ENCODE data around the gene TMEM63A. TPM values are rescaled to one million over a fixed set of nuclear protein-coding genes. Genes with fewer than 3 reads are reported as not detected.

The TMEM63A gene
- polyA plus RNA-seq, 1 donor (not counting 4 experiments of a cell fraction or from before 2014, with no cell fraction given): 16.5 TPM

GRCh38 chr1:225842788-225843425 lies 39.3 kb downstream of the TMEM63A start:
- H2AFZ ChIP-seq (ENCODE audit: control insufficient read depth, low read length): no peak overlapping the region
- no peak overlapping the region for H3K9ac ChIP-seq (ENCODE audit: control insufficient read depth, extremely low read depth, insufficient read depth, low read length)
- DNase-seq (ENCODE audit: low read depth, low spot score) (no peak), FAIRE-seq (no peak)
- H3K36me3 ChIP-seq (ENCODE audit: control insufficient read depth in 2 of 2, extremely low read depth in 1 of 2, insufficient read depth in 2 of 2, low read length in 2 of 2): peaks cover 4 to 9% of the 10 kb centered on the region in 2 experiments
- no peaks in the 10 kb centered on the region for H3K79me2 ChIP-seq (ENCODE audit: control insufficient read depth, insufficient read depth, low read length)
- no peaks in the 10 kb centered on the region for H3K9me1 ChIP-seq (ENCODE audit: control insufficient read depth, extremely low read depth, insufficient read depth, low read length)
- peaks cover 4% of the 10 kb centered on the region for H4K20me1 ChIP-seq (ENCODE audit: control insufficient read depth, extremely low read depth, insufficient read depth, low read length)
- no peak for TF ChIP-seq CTCF (optimal IDR thresholded peaks at IDR 0.05 in 1 of 3, IDR thresholded peaks at IDR 0.05 in 1 of 3, conservative IDR thresholded peaks at IDR 0.05 in 1 of 3; ENCODE audit: extremely low read depth in 1 of 3, insufficient read depth in 2 of 3, low read length in 3 of 3)
- no peak for TF ChIP-seq EZH2 (IDR thresholded peaks at IDR 0.05; ENCODE audit: low read length)
- no peak overlapping the region for H3K27ac ChIP-seq (ENCODE audit: control insufficient read depth, insufficient read depth, low read length)
- no peak overlapping the region for H3K4me2 ChIP-seq (ENCODE audit: control insufficient read depth, extremely low read depth, insufficient read depth, low read depth, low read length)
- no peaks in the 10 kb centered on the region for H3K4me1 ChIP-seq (ENCODE audit: control insufficient read depth, extremely low read depth, insufficient read depth, low read length)
- dilution Hi-C loops (cut with MboI; ENCODE audit: extremely low pct_ligation_motif_present, low sequenced_read_pairs): no loop called here
- no peaks in the 10 kb centered on the region for H3K9me3 ChIP-seq (ENCODE audit: control insufficient read depth, low read depth, low read length)
- H3K4me3 ChIP-seq (ENCODE audit: control insufficient read depth in 2 of 3, extremely low read depth in 1 of 3, insufficient read depth in 2 of 3, low read depth in 1 of 3, low read length in 3 of 3): no peak overlapping the region
- no peaks in the 10 kb centered on the region for H3K27me3 ChIP-seq (ENCODE audit: control insufficient read depth, extremely low read depth, insufficient read depth, low read length)

- FAIRE-seq: no peak
- dilution Hi-C loops (cut with MboI; ENCODE audit: extremely low pct_ligation_motif_present, low sequenced_read_pairs): no loop called here
- peaks cover 4 to 9% of the 10 kb centered on the region in 2 experiments for H3K36me3 ChIP-seq (ENCODE audit: control insufficient read depth in 2 of 2, extremely low read depth in 1 of 2, insufficient read depth in 2 of 2, low read length in 2 of 2)
Measured at GRCh38 chr1:225842074-225842473, 40.1 kb downstream of the TMEM63A start.

More at GRCh38 chr1:225842074-225842473, 40.1 kb downstream of the TMEM63A start:
- Histone ChIP-seq H3K4me3 (ENCODE audit: control insufficient read depth in 2 of 3, extremely low read depth in 1 of 3, insufficient read depth in 2 of 3, low read depth in 1 of 3, low read length in 3 of 3) (no peak overlapping the region), H3K9me1 (ENCODE audit: control insufficient read depth, extremely low read depth, insufficient read depth, low read length) (no peaks in the 10 kb centered on the region), H3K9ac (ENCODE audit: control insufficient read depth, extremely low read depth, insufficient read depth, low read length) (no peak overlapping the region), H3K4me1 (ENCODE audit: control insufficient read depth, extremely low read depth, insufficient read depth, low read length) (no peaks in the 10 kb centered on the region), H3K27me3 (ENCODE audit: control insufficient read depth, extremely low read depth, insufficient read depth, low read length) (no peaks in the 10 kb centered on the region), H3K9me3 (ENCODE audit: control insufficient read depth, low read depth, low read length) (no peaks in the 10 kb centered on the region), H3K79me2 (ENCODE audit: control insufficient read depth, insufficient read depth, low read length) (no peaks in the 10 kb centered on the region), H3K4me2 (ENCODE audit: control insufficient read depth, extremely low read depth, insufficient read depth, low read depth, low read length) (no peak overlapping the region), H2AFZ (ENCODE audit: control insufficient read depth, low read length) (no peak overlapping the region), H3K27ac (ENCODE audit: control insufficient read depth, insufficient read depth, low read length) (no peak overlapping the region), H4K20me1 (ENCODE audit: control insufficient read depth, extremely low read depth, insufficient read depth, low read length) (peaks cover 4% of the 10 kb centered on the region)
- no peak for TF ChIP-seq CTCF (optimal IDR thresholded peaks at IDR 0.05 in 1 of 3, IDR thresholded peaks at IDR 0.05 in 1 of 3, conservative IDR thresholded peaks at IDR 0.05 in 1 of 3; ENCODE audit: extremely low read depth in 1 of 3, insufficient read depth in 2 of 3, low read length in 3 of 3)
- TF ChIP-seq EZH2 (IDR thresholded peaks at IDR 0.05; ENCODE audit: low read length): no peak
- no peak for DNase-seq (ENCODE audit: low read depth, low spot score)

Data from keratinocyte (primary cell).